ENCODE data around the gene SFTPB. TPM values are rescaled to one million over a fixed set of nuclear protein-coding genes. Genes with fewer than 3 reads are reported as not detected.
A peak's percentile ranks its signal among the peaks of the same experiment; 100 is the strongest.
"Not testable (repeated sequence)": the region's sequence is repeated elsewhere in the genome, so short reads cannot be mapped to it uniquely, and the experiment has no call there.

Gene SFTPB
- not detected in 2 replicates for total RNA-seq (2014; rRNA removed; shearing (Covaris generic))
- not detected in 2 replicates for polyA plus RNA-seq (2015; cell fraction: cytosol; rRNA removed)
- polyA plus RNA-seq (2015; cell fraction: nucleus; rRNA removed), result not detected in 2 replicates

- DNase-seq (ENCODE audit: low read depth, low spot score), result no peak
- in situ Hi-C loops (cut with HindIII; ENCODE audit: low pct_unique_long_range_greater_than_20kb, low sequenced_read_pairs), result no loop called here
Observed at GRCh38 chr2:85668009-85668856, at the start of gene SFTPB. Gene SFTPB, minus strand, starts transcription at chr2:85668199. Its CDS starts 16 bp downstream, at chr2:85668183.

- DNase-seq (ENCODE audit: low read depth, low spot score), result peak; percentile 95
- in situ Hi-C loops (cut with HindIII; ENCODE audit: low pct_unique_long_range_greater_than_20kb, low sequenced_read_pairs), result loop anchor here (25.0 kb wide), 1 partner anchor 95 kb away; no protein-coding TSS in a partner anchor
Observed at GRCh38 chr2:85717308-85718008, 49.5 kb upstream of the SFTPB start.

- no peak for DNase-seq (ENCODE audit: low read depth, low spot score)
- in situ Hi-C loops (cut with HindIII; ENCODE audit: low pct_unique_long_range_greater_than_20kb, low sequenced_read_pairs), result loop anchor here (25.0 kb wide), 1 partner anchor 96 kb away; no protein-coding TSS in a partner anchor
Observed at GRCh38 chr2:85716346-85716914, 48.4 kb upstream of the SFTPB start.

- DNase-seq (ENCODE audit: low read depth, low spot score), result no peak
- in situ Hi-C loops (cut with HindIII; ENCODE audit: low pct_unique_long_range_greater_than_20kb, low sequenced_read_pairs), result loop anchor here (25.0 kb wide), 1 partner anchor 97 kb away; no protein-coding TSS in a partner anchor
Observed at GRCh38 chr2:85714841-85715240, 46.8 kb upstream of the SFTPB start.

GRCh38 chr2:85714421-85714820 lies 46.4 kb upstream of the SFTPB start:
- in situ Hi-C loops (cut with HindIII; ENCODE audit: low pct_unique_long_range_greater_than_20kb, low sequenced_read_pairs), result loop anchor here (25.0 kb wide), 1 partner anchor 98 kb away; no protein-coding TSS in a partner anchor
- DNase-seq (ENCODE audit: low read depth, low spot score), result not testable (repeated sequence)

- no peak for DNase-seq (ENCODE audit: low read depth, low spot score)
- in situ Hi-C loops (cut with HindIII; ENCODE audit: low pct_unique_long_range_greater_than_20kb, low sequenced_read_pairs), result loop anchor here (25.0 kb wide), 1 partner anchor 98 kb away; no protein-coding TSS in a partner anchor
Observed at GRCh38 chr2:85713836-85714235, 45.8 kb upstream of the SFTPB start.

GRCh38 chr2:85712849-85713612 lies 45.0 kb upstream of the SFTPB start:
- DNase-seq (ENCODE audit: low read depth, low spot score), result peak; percentile 66
- in situ Hi-C loops (cut with HindIII; ENCODE audit: low pct_unique_long_range_greater_than_20kb, low sequenced_read_pairs), result loop anchor here (25.0 kb wide), 1 partner anchor 99 kb away; no protein-coding TSS in a partner anchor

- in situ Hi-C loops (cut with HindIII; ENCODE audit: low pct_unique_long_range_greater_than_20kb, low sequenced_read_pairs), result loop anchor here (25.0 kb wide), 1 partner anchor 100 kb away; no protein-coding TSS in a partner anchor
- DNase-seq (ENCODE audit: low read depth, low spot score), result no peak
Observed at GRCh38 chr2:85712336-85712735, 44.3 kb upstream of the SFTPB start.

- no peak for DNase-seq (ENCODE audit: low read depth, low spot score)
- in situ Hi-C loops (cut with HindIII; ENCODE audit: low pct_unique_long_range_greater_than_20kb, low sequenced_read_pairs), result loop anchor here (25.0 kb wide), 1 partner anchor 101 kb away; no protein-coding TSS in a partner anchor
Observed at GRCh38 chr2:85711578-85712060, 43.6 kb upstream of the SFTPB start.

- DNase-seq (ENCODE audit: low read depth, low spot score), result no peak
- in situ Hi-C loops (cut with HindIII; ENCODE audit: low pct_unique_long_range_greater_than_20kb, low sequenced_read_pairs), result loop anchor here (25.0 kb wide), 1 partner anchor 101 kb away; no protein-coding TSS in a partner anchor
Observed at GRCh38 chr2:85710687-85711577, 42.9 kb upstream of the SFTPB start.

GRCh38 chr2:85709401-85709811 lies 41.4 kb upstream of the SFTPB start:
- no peak for DNase-seq (ENCODE audit: low read depth, low spot score)
- in situ Hi-C loops (cut with HindIII; ENCODE audit: low pct_unique_long_range_greater_than_20kb, low sequenced_read_pairs), result loop anchor here (25.0 kb wide), 1 partner anchor 103 kb away; no protein-coding TSS in a partner anchor

- in situ Hi-C loops (cut with HindIII; ENCODE audit: low pct_unique_long_range_greater_than_20kb, low sequenced_read_pairs), result loop anchor here (25.0 kb wide), 1 partner anchor 104 kb away; no protein-coding TSS in a partner anchor
- no peak for DNase-seq (ENCODE audit: low read depth, low spot score)
Observed at GRCh38 chr2:85708641-85709040, 40.6 kb upstream of the SFTPB start.

GRCh38 chr2:85707304-85707703 lies 39.3 kb upstream of the SFTPB start:
- peak; percentile 90 for DNase-seq (ENCODE audit: low read depth, low spot score)
- in situ Hi-C loops (cut with HindIII; ENCODE audit: low pct_unique_long_range_greater_than_20kb, low sequenced_read_pairs), result loop anchor here (25.0 kb wide), 1 partner anchor 105 kb away; no protein-coding TSS in a partner anchor

- in situ Hi-C loops (cut with HindIII; ENCODE audit: low pct_unique_long_range_greater_than_20kb, low sequenced_read_pairs), result loop anchor here (25.0 kb wide), 1 partner anchor 106 kb away; no protein-coding TSS in a partner anchor
Observed at GRCh38 chr2:85706599-85707296, 38.7 kb upstream of the SFTPB start.

GRCh38 chr2:85706063-85706462 lies 38.1 kb upstream of the SFTPB start:
- in situ Hi-C loops (cut with HindIII; ENCODE audit: low pct_unique_long_range_greater_than_20kb, low sequenced_read_pairs), result loop anchor here (25.0 kb wide), 1 partner anchor 106 kb away; no protein-coding TSS in a partner anchor
- no peak for DNase-seq (ENCODE audit: low read depth, low spot score)

More at GRCh38 chr2:85706599-85707296, 38.7 kb upstream of the SFTPB start:
- DNase-seq (ENCODE audit: low read depth, low spot score), result no peak

Measured in SK-MEL-5 (cell line).